Choroid plexus epithelial cell (primary cell): ENCODE data around the gene CLTRN.

Source experiments
- DNase-seq: peaks from one replicate; pipeline ENCODE4 v3.0.0-alpha.2; 2010; ENCODE audit warnings: low read depth
- H3K4me3 ChIP-seq: 2 replicates; pipeline ENCODE4 v1.5.1; 2011; ENCODE audit warnings: low read depth, mild to moderate bottlenecking, control low read depth, low read length, moderate library complexity
- CTCF ChIP-seq: conservative IDR thresholded peaks from 2 replicates; pipeline ENCODE4 v1.5.1; 2011; ENCODE audit warnings: low read depth, mild to moderate bottlenecking, control low read depth, inconsistent platforms, low read length, moderate library complexity

The CLTRN gene

DNA sequence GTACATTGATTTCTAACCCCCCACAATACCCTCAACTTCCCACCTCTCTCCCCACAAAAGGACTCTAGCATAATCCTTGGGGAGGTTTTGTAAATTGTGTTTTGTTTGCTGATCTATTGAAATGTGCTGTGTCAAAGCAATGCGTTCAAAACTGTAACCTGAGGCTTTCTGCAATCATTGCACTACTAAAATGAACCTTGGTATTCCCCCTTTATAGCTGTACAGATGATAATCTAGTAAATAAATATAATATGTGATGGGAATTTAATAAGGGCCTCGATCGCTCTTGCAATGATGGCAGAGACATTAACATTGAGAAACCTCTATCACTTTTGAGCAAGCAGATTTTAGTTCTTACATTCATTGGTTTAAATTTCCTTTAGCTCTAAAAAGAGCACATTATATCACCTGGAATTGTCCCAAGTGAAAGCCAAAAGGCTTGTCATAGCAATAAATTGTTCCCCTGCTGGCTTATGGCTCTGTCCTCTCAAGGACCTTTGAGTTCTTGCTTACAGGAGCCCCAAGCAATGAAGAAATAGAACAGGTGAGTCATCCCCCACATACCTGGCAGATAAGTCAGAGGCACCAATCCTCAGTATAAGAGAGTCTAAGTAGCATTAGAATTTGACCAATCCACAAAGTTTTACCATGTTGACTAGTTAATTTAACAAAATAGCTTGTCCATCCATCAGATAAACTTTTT lies 45.4 kb downstream of the CLTRN start:
- DNase-seq = peak; percentile 5
- no peak overlapping the region for H3K4me3 ChIP-seq
- no peak for TF ChIP-seq CTCF

GRCh38 chrX:15617111-15617510 lies 47.5 kb downstream of the CLTRN start:
- no peak for TF ChIP-seq CTCF
- H3K4me3 ChIP-seq = no peak overlapping the region
- peak; percentile 8 for DNase-seq

GRCh38 chrX:15616531-15616930 lies 48.1 kb downstream of the CLTRN start:
- no peak overlapping the region for H3K4me3 ChIP-seq
- peak; percentile 38 for DNase-seq
- no peak for TF ChIP-seq CTCF

DNA sequence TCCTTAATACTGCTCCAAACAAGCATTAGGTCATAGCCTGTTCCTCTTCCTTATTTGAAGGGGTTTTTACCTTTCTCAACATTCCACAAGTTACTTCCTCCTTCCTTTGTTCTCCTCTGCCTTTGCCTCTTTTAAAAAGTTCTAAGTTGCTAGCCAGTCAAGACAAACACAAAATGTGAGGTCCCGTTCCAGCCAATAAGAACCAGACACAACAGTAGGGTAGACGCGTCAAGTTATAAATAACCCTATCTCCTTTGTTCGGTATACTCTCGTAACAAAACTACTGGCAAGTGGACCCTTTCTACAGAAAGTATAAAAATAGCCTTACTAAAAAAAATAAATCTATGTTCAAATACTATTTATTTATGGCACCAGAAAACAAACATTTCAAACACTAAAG lies 57.5 kb downstream of the CLTRN start:
- H3K4me3 ChIP-seq = no peak overlapping the region
- no peak for TF ChIP-seq CTCF
- DNase-seq = no peak

DNA sequence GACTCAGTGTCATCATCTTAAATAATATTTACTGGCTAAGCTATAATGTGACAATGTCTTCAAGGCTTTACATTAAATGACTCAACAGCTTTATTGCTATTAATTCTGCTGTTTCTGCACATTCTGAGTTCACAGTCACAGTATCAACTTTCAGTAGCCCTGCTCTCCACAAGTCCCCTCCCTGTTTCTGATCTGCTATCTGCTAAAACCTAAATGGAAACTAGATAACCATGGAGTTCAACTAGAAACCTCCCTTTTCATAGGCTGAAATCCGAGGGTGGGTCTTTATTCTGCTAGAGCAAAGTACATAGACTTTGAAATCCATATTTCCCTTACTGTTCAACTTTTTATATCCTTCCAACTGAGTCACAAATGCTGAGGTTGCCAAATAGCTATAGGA lies 58.5 kb downstream of the CLTRN start:
- TF ChIP-seq CTCF = no peak
- no peak for DNase-seq

DNA sequence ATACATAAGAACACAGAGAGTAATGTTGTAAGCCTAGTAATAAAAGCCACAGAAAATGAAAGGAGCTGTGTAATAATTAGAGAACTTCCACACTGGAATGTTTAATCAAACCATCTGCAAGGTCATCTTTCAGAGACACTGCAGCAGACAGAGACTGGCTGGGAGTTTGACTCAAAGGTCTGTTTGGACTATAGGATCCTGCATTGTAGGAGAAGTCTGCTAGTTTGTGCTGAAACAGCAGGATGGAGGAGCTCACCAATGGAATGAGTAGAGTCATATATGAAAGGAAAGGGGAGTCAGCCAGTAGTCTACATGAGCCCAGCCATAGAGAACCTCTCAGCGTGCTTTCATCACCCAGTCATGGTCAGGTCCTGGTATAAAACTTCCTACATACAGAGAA lies 59.4 kb downstream of the CLTRN start:
- no peak for DNase-seq
- H3K4me3 ChIP-seq = no peak overlapping the region
- TF ChIP-seq CTCF = no peak

More for the DNA sequence above, 58.5 kb downstream of the CLTRN start:
- no peak overlapping the region for H3K4me3 ChIP-seq

DNA sequence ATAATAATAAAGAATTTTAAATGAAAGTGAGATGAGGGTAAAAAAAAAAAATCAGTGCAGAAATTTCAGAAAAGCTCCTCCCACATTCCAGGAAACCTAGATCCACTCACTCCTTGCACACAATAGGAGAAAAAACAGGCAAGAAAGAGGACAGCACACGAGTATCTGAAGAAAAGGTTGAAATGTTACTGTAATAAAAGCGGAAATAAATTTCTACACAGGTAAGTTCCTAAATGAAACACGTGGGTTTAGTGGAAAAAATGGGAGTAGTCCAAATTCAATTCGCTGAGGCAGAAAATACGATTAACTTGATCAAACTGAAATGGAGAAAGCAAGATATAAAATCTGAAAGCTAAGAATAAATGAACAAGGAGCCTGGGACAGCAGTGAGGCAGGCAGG lies 61.8 kb downstream of the CLTRN start:
- no peak for DNase-seq
- H3K4me3 ChIP-seq = no peak overlapping the region
- no peak for TF ChIP-seq CTCF
